Spleen (tissue), 11 donors: ENCODE measurements around the gene CHEK1. TPM values are rescaled to one million over a fixed set of nuclear protein-coding genes. Genes with fewer than 3 reads are reported as not detected.

Experiments
- DNase-seq: peaks from one replicate; pipeline ENCODE4 v3.0.0-alpha.2; 2020
- H3K27ac ChIP-seq, 8 donors: fragments of 200-600 bp; sonication (generic) in 7 of 8; 1 replicate in 4 of 8; 2 replicates in 4 of 8; pipeline versions ENCODE4 v1.5.0 to v1.8.0; 2016 to 2021; ENCODE audit warnings: inconsistent platforms in 4 of 8, mild to moderate bottlenecking in 4 of 8, moderate library complexity in 1 of 8
- H3K27me3 ChIP-seq, 7 donors: fragments of 200-600 bp; sonication (generic) in 6 of 7; replicated peaks in 1 of 7; 1 replicate in 4 of 7; 2 replicates in 3 of 7; pipeline versions ENCODE4 v1.5.0 to v1.8.0; 2016 to 2021; ENCODE audit warnings: inconsistent platforms in 3 of 7, mild to moderate bottlenecking in 1 of 7
- H3K36me3 ChIP-seq, 6 donors: fragments of 200-600 bp; sonication (generic) in 5 of 6; 1 replicate in 4 of 6; 2 replicates in 2 of 6; pipeline versions ENCODE4 v1.5.0 to v1.8.0; 2016 to 2021; ENCODE audit warnings: inconsistent platforms in 2 of 6
- H3K4me1 ChIP-seq, 6 donors: fragments of 200-600 bp; sonication (generic) in 5 of 6; 1 replicate in 3 of 6; 2 replicates in 3 of 6; pipeline versions ENCODE4 v1.5.0 to v1.8.0; 2016 to 2021; ENCODE audit warnings: inconsistent platforms in 3 of 6
- H3K4me3 ChIP-seq, 8 donors: fragments of 200-600 bp; sonication (generic) in 7 of 8; 1 replicate in 4 of 8; 2 replicates in 4 of 8; pipeline versions ENCODE4 v1.5.0 to v1.8.0; 2016 to 2021; ENCODE audit warnings: inconsistent platforms in 4 of 8, mild to moderate bottlenecking in 4 of 8, moderate library complexity in 2 of 8
- H3K9me3 ChIP-seq, 8 donors: fragments of 200-600 bp; sonication (generic) in 7 of 8; 1 replicate in 4 of 8; 2 replicates in 4 of 8; pipeline versions ENCODE4 v1.5.0 to v1.8.0; 2016 to 2021; ENCODE audit warnings: inconsistent platforms in 4 of 8
- POLR2A ChIP-seq, 3 donors: fragments of 450-650 bp; IDR thresholded peaks; one replicate each; pipeline ENCODE4 v1.5.1; 2017; ENCODE audit warnings: antibody characterized with exemption in 3 of 3, mild to moderate bottlenecking in 1 of 3
- POLR2AphosphoS5 ChIP-seq, 3 donors: sonication (generic); formaldehyde crosslinking; IDR thresholded peaks; one replicate each; pipeline ENCODE4 v1.5.1; 2017; ENCODE audit warnings: antibody characterized with exemption in 3 of 3
- WGBS, 5 donors: extraction: QIAGEN DNeasy Blood & Tissue Kit in 3 of 5; methylation state at CpG; one replicate each; pipeline versions ENCODE4 v1.1.5 to v1.1.7; 2013 to 2018; 5-methylcytosine and 5-hydroxymethylcytosine counted together
- intact Hi-C: fragments of 100-400 bp; cut with DNase I; formaldehyde crosslinking; loops from one replicate; pipeline ENCODE4 v1.15.0; 2023; ENCODE audit warnings: low total_unique reads
- polyA plus RNA-seq, 3 donors: library from polyadenylated mRNA; stranded (reverse); fragments of 200-250 nt; gene quantifications; one replicate each; pipeline ENCODE4 v1.2.1, GENCODE V29; 2013
- small RNA-seq, 4 donors: library from RNA; depleted of rRNA; stranded (forward); fragments of <200 nt; gene quantifications; one replicate each; pipeline ENCODE3, GENCODE V24; 2016
- total RNA-seq, 7 donors: library from RNA; depleted of rRNA in 3 of 7; stranded (reverse); fragments of >200 nt in 3 of 7; fragmentation: NEBNext Ultra II Directional in 4 of 7; extraction: Animal tissue kit (Norgen Biotek cat#: 25700) in 4 of 7; gene quantifications; one replicate each; pipeline versions ENCODE4 v1.1.0 to v1.2.1, GENCODE V29; 2016 to 2021
- TF ChIP-seq, protein P1 (sequence below), 11 experiments: fragments of 200-600 bp in 7 of 11; fragments of 450-650 bp in 4 of 11; sonication (generic) in 4 of 11; IDR thresholded peaks in 8 of 11; conservative IDR thresholded peaks in 3 of 11; 1 replicate in 7 of 11; 2 replicates in 4 of 11; pipeline versions ENCODE4 v1.4.0 to v1.8.0; 2016 to 2021; ENCODE audit warnings: antibody characterized with exemption in 11 of 11, inconsistent platforms in 4 of 11, mild to moderate bottlenecking in 1 of 11
- donor health status: healthy with polysubstance abuse.
- donor health status: DM: no; HTN: no; CAD: no; lungs with moderate emphysema.
- donor health status: DM: no; HTN: no; CAD: no.
- donor health status: Bipolar disorder and iron deficiency.
- donor health status: healthy.
- donor health status: DM: no; HTN: no; CAD: no.
- donor health status: DM: yes; HTN: yes; CAD: no.

The CHEK1 gene
- total and polyA plus RNA-seq, 10 donors, result 1.6 to 10.3 (median 6.1) TPM

DNA sequence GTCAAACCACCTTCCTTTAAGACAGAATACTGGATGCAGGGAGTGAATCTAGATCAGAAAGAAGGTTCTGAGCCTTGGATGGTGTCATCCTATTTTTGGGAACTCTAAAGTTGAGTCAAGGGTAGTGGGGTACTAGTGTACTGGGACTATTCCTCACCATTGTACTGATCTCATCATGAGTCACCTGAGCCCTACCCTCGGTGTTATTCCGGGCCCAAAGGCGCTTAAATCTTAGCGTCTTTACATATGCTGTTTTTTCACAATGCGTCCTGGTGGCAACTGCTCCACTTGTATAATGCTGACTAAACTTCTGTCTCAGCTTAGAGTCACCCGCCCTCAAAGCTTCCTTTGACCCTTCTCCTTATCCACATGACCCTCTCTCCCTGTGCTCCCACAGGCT, 95.8 kb downstream of the CHEK1 start:
- Histone ChIP-seq H3K27me3 (peaks cover 0 to 42% (median 0%) of the 10 kb centered on the region in 7 donors), H3K9me3 (peaks cover 0 to 10% (median 4%) of the 10 kb centered on the region in 8 donors), H3K4me1 (no peaks in the 10 kb centered on the region), H3K36me3 (no peaks in the 10 kb centered on the region), H3K27ac (no peak overlapping the region), H3K4me3 (no peak overlapping the region)
- 82 to 92% (median 82%) methylated on average over 6 of the region's 6 CpGs for WGBS, 5 donors
- intact Hi-C loops, result no loop called here
- DNase-seq, result no peak
- TF ChIP-seq POLR2A (IDR thresholded peaks at IDR 0.05) (no peak), POLR2AphosphoS5 (IDR thresholded peaks at IDR 0.05) (no peak)
- TF ChIP-seq, protein P1, sequence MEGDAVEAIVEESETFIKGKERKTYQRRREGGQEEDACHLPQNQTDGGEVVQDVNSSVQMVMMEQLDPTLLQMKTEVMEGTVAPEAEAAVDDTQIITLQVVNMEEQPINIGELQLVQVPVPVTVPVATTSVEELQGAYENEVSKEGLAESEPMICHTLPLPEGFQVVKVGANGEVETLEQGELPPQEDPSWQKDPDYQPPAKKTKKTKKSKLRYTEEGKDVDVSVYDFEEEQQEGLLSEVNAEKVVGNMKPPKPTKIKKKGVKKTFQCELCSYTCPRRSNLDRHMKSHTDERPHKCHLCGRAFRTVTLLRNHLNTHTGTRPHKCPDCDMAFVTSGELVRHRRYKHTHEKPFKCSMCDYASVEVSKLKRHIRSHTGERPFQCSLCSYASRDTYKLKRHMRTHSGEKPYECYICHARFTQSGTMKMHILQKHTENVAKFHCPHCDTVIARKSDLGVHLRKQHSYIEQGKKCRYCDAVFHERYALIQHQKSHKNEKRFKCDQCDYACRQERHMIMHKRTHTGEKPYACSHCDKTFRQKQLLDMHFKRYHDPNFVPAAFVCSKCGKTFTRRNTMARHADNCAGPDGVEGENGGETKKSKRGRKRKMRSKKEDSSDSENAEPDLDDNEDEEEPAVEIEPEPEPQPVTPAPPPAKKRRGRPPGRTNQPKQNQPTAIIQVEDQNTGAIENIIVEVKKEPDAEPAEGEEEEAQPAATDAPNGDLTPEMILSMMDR (IDR thresholded peaks at IDR 0.05 in 8 of 11, conservative IDR thresholded peaks at IDR 0.05 in 3 of 11), result no peak

DNA sequence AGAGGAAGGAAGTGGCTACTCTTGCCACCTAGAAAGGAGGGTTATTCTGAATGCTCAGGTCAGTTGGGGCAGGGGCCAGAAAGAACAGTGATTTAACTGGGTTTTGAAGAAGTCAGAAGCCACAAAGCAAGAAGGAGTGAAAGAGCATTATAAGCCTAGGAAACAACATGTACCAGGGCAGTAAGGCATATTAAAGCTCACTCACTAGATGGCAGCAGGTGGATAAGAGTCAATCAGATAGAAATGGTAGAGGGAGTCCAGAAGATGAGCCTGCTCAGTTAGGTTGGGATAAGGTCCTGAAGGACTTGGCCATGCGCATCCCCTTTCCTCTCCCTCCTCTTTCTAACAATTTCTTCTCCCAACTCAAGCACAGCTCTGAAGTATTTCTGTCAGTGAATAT, 99.2 kb downstream of the CHEK1 start:
- Histone ChIP-seq H3K27me3 (peaks cover 0 to 55% (median 4%) of the 10 kb centered on the region in 7 donors), H3K36me3 (no peaks in the 10 kb centered on the region), H3K4me1 (no peaks in the 10 kb centered on the region), H3K9me3 (no peaks in the 10 kb centered on the region), H3K4me3 (no peak overlapping the region), H3K27ac (no peak overlapping the region)
- TF ChIP-seq, protein P1 (IDR thresholded peaks at IDR 0.05 in 8 of 11, conservative IDR thresholded peaks at IDR 0.05 in 3 of 11), result no peak
- no peak for TF ChIP-seq POLR2A (IDR thresholded peaks at IDR 0.05)
- TF ChIP-seq POLR2AphosphoS5 (IDR thresholded peaks at IDR 0.05), result no peak
- WGBS, 5 donors, result 81 to 100% (median 95%) methylated on average over 1 of the region's 1 CpG
- no peak for DNase-seq
- intact Hi-C loops, result no loop called here

Small RNAs within 50 kb of the gene (small RNA-seq; reads per million reads assigned to genes)
- gene RNU2-35P, result 0 reads per million in 4 donors

Other genes with a start within 250 kb of the CHEK1 start
- gene FEZ1, start 128.9 kb upstream of the CHEK1 start, total RNA-seq, result 10 to 100 TPM; 14.5 to 27.1 (median 18.1) TPM
- 10 to 100 TPM in 2 of 3 donors, 1 to 10 TPM in 1; 8.9 to 14.9 (median 12.5) TPM for gene FEZ1, start 128.9 kb upstream of the CHEK1 start, polyA plus RNA-seq
- gene EI24, start 55.7 kb upstream of the CHEK1 start, total RNA-seq, result 10 to 100 TPM; 31.5 to 71.3 (median 47.9) TPM
- 10 to 100 TPM; 15.5 to 33.3 (median 19.5) TPM for gene EI24, start 55.7 kb upstream of the CHEK1 start, polyA plus RNA-seq
- gene STT3A, start 32.3 kb upstream of the CHEK1 start, total RNA-seq, result 100 to 1,000 TPM in 2 of 7 donors, 10 to 100 TPM in 5; 73.9 to 102 (median 87.7) TPM
- 10 to 100 TPM; 23.0 to 25.2 (median 23.0) TPM for gene STT3A, start 32.3 kb upstream of the CHEK1 start, polyA plus RNA-seq
- gene ACRV1, start 55.7 kb downstream of the CHEK1 start, total RNA-seq, result not detected
- under 1 TPM in 1 of 3 donors, not detected in 2; 0.09 TPM for gene ACRV1, start 55.7 kb downstream of the CHEK1 start, polyA plus RNA-seq
- not detected for gene PATE1, start 121.1 kb downstream of the CHEK1 start, total RNA-seq
- not detected for gene PATE1, start 121.1 kb downstream of the CHEK1 start, polyA plus RNA-seq
- gene PATE2, start 153.7 kb downstream of the CHEK1 start, total RNA-seq, result not detected
- not detected for gene PATE2, start 153.7 kb downstream of the CHEK1 start, polyA plus RNA-seq
- gene PATE3, start 163.0 kb downstream of the CHEK1 start, total RNA-seq, result not detected
- not detected for gene PATE3, start 163.0 kb downstream of the CHEK1 start, polyA plus RNA-seq
- not detected for gene PATE4, start 208.2 kb downstream of the CHEK1 start, total RNA-seq
- not detected for gene PATE4, start 208.2 kb downstream of the CHEK1 start, polyA plus RNA-seq